ENCODE measurements around the gene SPATA12.

- TF ChIP-seq EZH2 (IDR thresholded peaks at IDR 0.05) (no peak), FOXP2 (optimal IDR thresholded peaks at IDR 0.05; ENCODE audit: control extremely low read depth, extremely low read length, insufficient read depth) (no peak)
These were observed 33.5 kb upstream of the SPATA12 start for GRCh38 chr3:57026944-57027343.
